H9 (cell line): ENCODE results near the gene FZD10. TPM values are rescaled to one million over a fixed set of nuclear protein-coding genes. Genes with fewer than 3 reads are reported as not detected.

Experiments used
- DNase-seq: peaks from one replicate; pipeline ENCODE4 v3.0.0-alpha.2; 2017
- H2AFZ ChIP-seq: one replicate; pipeline ENCODE4 v1.6.1; 2013; ENCODE audit warnings: mild to moderate bottlenecking, low read length, control low read depth, moderate library complexity
- H2AK5ac ChIP-seq: 2 replicates; pipeline ENCODE4 v1.6.1; 2013; ENCODE audit warnings: low read length, control low read depth, mixed read lengths; ENCODE audit not compliant: insufficient read length
- H2BK120ac ChIP-seq: one replicate; pipeline ENCODE4 v1.6.1; 2013; ENCODE audit warnings: low read depth, mild to moderate bottlenecking, low read length, control low read depth, inconsistent platforms; ENCODE audit not compliant: poor library complexity, severe bottlenecking
- H2BK12ac ChIP-seq: 2 replicates; pipeline ENCODE4 v1.6.1; 2013; ENCODE audit warnings: low read length, control low read depth, mixed read lengths, low read depth; ENCODE audit not compliant: insufficient read length
- H2BK15ac ChIP-seq: 2 replicates; pipeline ENCODE4 v1.6.1; 2013; ENCODE audit warnings: low read depth, low read length, control low read depth
- H2BK20ac ChIP-seq: one replicate; pipeline ENCODE4 v1.6.1; 2013; ENCODE audit warnings: low read depth, mild to moderate bottlenecking, low read length, control low read depth, inconsistent platforms; ENCODE audit not compliant: poor library complexity, severe bottlenecking
- H2BK5ac ChIP-seq: 2 replicates; pipeline ENCODE4 v1.6.1; 2013; ENCODE audit warnings: low read length, control low read depth, mixed read lengths; ENCODE audit not compliant: insufficient read length
- H3K14ac ChIP-seq: 2 replicates; pipeline ENCODE4 v1.6.1; 2013; ENCODE audit warnings: low read length, control low read depth; ENCODE audit not compliant: insufficient read depth
- H3K18ac ChIP-seq: 2 replicates; pipeline ENCODE4 v1.6.1; 2013; ENCODE audit warnings: low read depth, mild to moderate bottlenecking, mixed read lengths, low read length, control low read depth; ENCODE audit not compliant: insufficient read length
- H3K23ac ChIP-seq: 2 replicates; pipeline ENCODE4 v1.6.1; 2013; ENCODE audit warnings: low read length, control low read depth, mixed read lengths, low read depth; ENCODE audit not compliant: insufficient read length
- H3K23me2 ChIP-seq: 2 replicates; pipeline ENCODE4 v1.6.1; 2013; ENCODE audit warnings: low read depth, mild to moderate bottlenecking, mixed read lengths, low read length, control low read depth; ENCODE audit not compliant: insufficient read length, poor library complexity, severe bottlenecking
- H3K27ac ChIP-seq: 2 replicates; pipeline ENCODE4 v1.5.1; 2013; ENCODE audit warnings: low read length, control low read depth, mixed read lengths, low read depth; ENCODE audit not compliant: insufficient read length
- H3K27me3 ChIP-seq: 2 replicates; pipeline ENCODE4 v1.6.1; 2013; ENCODE audit warnings: low read length, control low read depth, inconsistent platforms; ENCODE audit not compliant: insufficient read depth
- H3K4ac ChIP-seq: 2 replicates; pipeline ENCODE4 v1.6.1; 2013; ENCODE audit warnings: low read depth, mild to moderate bottlenecking, control low read depth, inconsistent platforms, low read length, moderate library complexity
- H3K4me1 ChIP-seq: 2 replicates; pipeline ENCODE4 v1.6.1; 2013; ENCODE audit warnings: low read length, control low read depth, inconsistent platforms; ENCODE audit not compliant: insufficient read depth
- H3K4me2 ChIP-seq: 2 replicates; pipeline ENCODE4 v1.6.1; 2013; ENCODE audit warnings: low read length, control low read depth, mixed read lengths; ENCODE audit not compliant: insufficient read length, insufficient read depth
- H3K56ac ChIP-seq: 2 replicates; pipeline ENCODE4 v1.6.1; 2013; ENCODE audit warnings: low read depth, mild to moderate bottlenecking, mixed read lengths, low read length, control low read depth; ENCODE audit not compliant: insufficient read length
- H3K79me1 ChIP-seq: 2 replicates; pipeline ENCODE4 v1.6.1; 2013; ENCODE audit warnings: low read depth, mild to moderate bottlenecking, moderate library complexity, low read length, control low read depth, inconsistent platforms; ENCODE audit not compliant: insufficient read depth, poor library complexity, severe bottlenecking
- H3K79me2 ChIP-seq: 2 replicates; pipeline ENCODE4 v1.6.1; 2013; ENCODE audit warnings: low read length, control low read depth, inconsistent platforms; ENCODE audit not compliant: insufficient read depth
- H3K9ac ChIP-seq: 2 replicates; pipeline ENCODE4 v1.6.1; 2013; ENCODE audit warnings: low read length, control low read depth, mixed read lengths; ENCODE audit not compliant: insufficient read length; ENCODE audit errors: extremely low read depth
- H3K9me3 ChIP-seq: one replicate; pipeline ENCODE4 v1.6.1; 2013; ENCODE audit warnings: low read depth, low read length, inconsistent platforms; ENCODE audit not compliant: control insufficient read depth
- H3T11ph ChIP-seq: one replicate; pipeline ENCODE4 v1.6.1; 2013; ENCODE audit warnings: mild to moderate bottlenecking, low read length, control low read depth, inconsistent platforms
- H4K20me1 ChIP-seq: one replicate; pipeline ENCODE4 v1.6.1; 2013; ENCODE audit not compliant: control insufficient read depth, insufficient read length, insufficient read depth
- H4K5ac ChIP-seq: 2 replicates; pipeline ENCODE4 v1.6.1; 2013; ENCODE audit warnings: low read depth, mild to moderate bottlenecking, mixed read lengths, low read length, control low read depth; ENCODE audit not compliant: insufficient read length
- H4K8ac ChIP-seq: replicated peaks from 2 replicates; pipeline ENCODE4 v1.6.1; 2013; ENCODE audit warnings: low read length, control low read depth, mixed read lengths, low read depth; ENCODE audit not compliant: insufficient read length
- H4K91ac ChIP-seq: 2 replicates; pipeline ENCODE4 v1.6.1; 2013; ENCODE audit warnings: low read depth, mild to moderate bottlenecking, moderate library complexity, mixed read lengths, low read length, control low read depth; ENCODE audit not compliant: insufficient read length
- H3K27ac Mint-ChIP-seq, 3 experiments: 2 replicates in 2 of 3; 3 replicates in 1 of 3; pipeline ENCODE4 v1.8.0; 2020 to 2021; ENCODE audit warnings: mixed read lengths in 3 of 3, mild to moderate bottlenecking in 1 of 3, moderate library complexity in 1 of 3
- H3K27me3 Mint-ChIP-seq: 2 replicates; pipeline ENCODE4 v1.8.0; 2021; ENCODE audit warnings: low read depth, mild to moderate bottlenecking, moderate library complexity, mixed read lengths
- H3K36me3 Mint-ChIP-seq, 3 experiments: 2 replicates in 2 of 3; 3 replicates in 1 of 3; pipeline ENCODE4 v1.8.0; 2020 to 2021; ENCODE audit warnings: low read depth in 3 of 3, mixed read lengths in 3 of 3; ENCODE audit not compliant: insufficient read depth in 1 of 3
- H3K4me1 Mint-ChIP-seq, 2 experiments: 2 replicates each; pipeline ENCODE4 v1.8.0; 2020; ENCODE audit warnings: mixed read lengths in 2 of 2
- H3K4me3 Mint-ChIP-seq, 2 experiments: 2 replicates in 1 of 2; 3 replicates in 1 of 2; pipeline ENCODE4 v1.8.0; 2020 to 2021; ENCODE audit warnings: mild to moderate bottlenecking in 2 of 2, mixed read lengths in 2 of 2, moderate library complexity in 1 of 2
- H3K9me3 Mint-ChIP-seq, 2 experiments: 2 replicates in 1 of 2; 3 replicates in 1 of 2; pipeline ENCODE4 v1.8.0; 2020; ENCODE audit warnings: mild to moderate bottlenecking in 2 of 2, mixed read lengths in 2 of 2, moderate library complexity in 1 of 2
- CTCF ChIP-seq: fragments of 200-600 bp; sonication (generic); conservative IDR thresholded peaks from 3 replicates; pipeline ENCODE4 v1.8.0; 2021; ENCODE audit warnings: antibody characterized with exemption, mild to moderate bottlenecking
- WGBS: extraction: QIAGEN DNeasy Blood & Tissue Kit; methylation state at CpG from one replicate; pipeline ENCODE4 v1.1.7; 2013; ENCODE audit warnings: missing lambda C conversion rate, low lambda C conversion rate, mixed read lengths; ENCODE audit not compliant: insufficient read length; ENCODE audit errors: extremely low coverage; 5-methylcytosine and 5-hydroxymethylcytosine counted together
- total RNA-seq: library from RNA; stranded (reverse); gene quantifications from 2 replicates; pipeline ENCODE4 v1.2.1, GENCODE V29; 2021

Gene FZD10
- total RNA-seq, 1 experiment from 2014 or later: 1.0 TPM

- Histone ChIP-seq H2BK15ac (no peak overlapping the region), H3K4me1 (no peaks in the 10 kb centered on the region; the same call in 1 of the 2 replicates), H3K79me2 (no peaks in the 10 kb centered on the region), H3K14ac (no peak overlapping the region), H3K23ac (no peak overlapping the region), H3K18ac (no peak overlapping the region), H4K91ac (no peak overlapping the region), H4K8ac (no peak overlapping the region), H2BK120ac (no peak overlapping the region), H3K4ac (no peak overlapping the region), H3T11ph (no peak overlapping the region), H3K23me2 (peaks cover 3% of the 10 kb centered on the region), H2BK12ac (no peak overlapping the region), H3K27me3 (no peaks in the 10 kb centered on the region), H3K9me3 (no peaks in the 10 kb centered on the region), H3K4me2 (no peak overlapping the region), H3K27ac (no peak overlapping the region), H4K20me1 (no peaks in the 10 kb centered on the region), H2AK5ac (no peak overlapping the region), H2AFZ (no peak overlapping the region), H3K9ac (no peak overlapping the region), H4K5ac (no peak overlapping the region), H3K56ac (no peak overlapping the region), H2BK5ac (no peak overlapping the region), H2BK20ac (no peak overlapping the region), H3K79me1 (no peaks in the 10 kb centered on the region)
- no peak for DNase-seq
- Mint-ChIP-seq H3K36me3 (no peaks in the 10 kb centered on the region), H3K9me3 (peaks cover 0 to 5% of the 10 kb centered on the region in 2 experiments; a peak in 3 of 5 replicates), H3K27me3 (peaks cover 85% of the 10 kb centered on the region), H3K4me1 (peaks cover 7% of the 10 kb centered on the region in 2 experiments), H3K4me3 (no peak overlapping the region), H3K27ac (no peak overlapping the region)
- no peak for TF ChIP-seq CTCF
- WGBS: no CpG with 5 or more reads among the region's 12 CpGs
These were observed 33.5 kb downstream of the FZD10 start for GRCh38 chr12:130195776-130196175.
